ENCODE results near the gene ST3GAL6. TPM values are rescaled to one million over a fixed set of nuclear protein-coding genes. Genes with fewer than 3 reads are reported as not detected.

ST3GAL6 gene
- polyA plus RNA-seq, 3 donors, result 21.0 to 49.5 (median 22.8) TPM

GRCh38 chr3:98806521-98806920 is 43.4 kb downstream of the ST3GAL6 start:
- intact Hi-C loops (cut with micrococcal nuclease), result no loop called here
- H3K27me3 Mint-ChIP-seq (ENCODE audit: low read depth in 3 of 3), result no peaks in the 10 kb centered on the region

DNA sequence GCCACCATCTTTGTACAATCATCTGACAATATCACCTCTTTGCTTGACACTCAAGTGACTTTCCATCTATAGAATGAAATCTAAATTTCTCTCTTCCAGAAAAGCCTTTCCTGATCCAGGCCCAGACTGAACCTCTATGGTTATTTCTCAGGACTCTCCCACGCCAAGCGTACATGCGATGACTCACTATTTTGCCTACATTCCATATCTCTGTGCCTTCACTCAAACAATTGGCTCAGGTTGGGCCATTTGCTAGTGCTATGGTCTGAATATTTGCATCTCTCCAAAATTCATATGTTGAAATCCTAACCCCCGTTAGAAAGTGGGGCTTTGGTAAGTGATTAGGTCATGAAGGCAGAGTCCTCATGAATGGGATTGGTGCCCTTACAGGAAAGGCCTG is 43.9 kb downstream of the ST3GAL6 start:
- no peak overlapping the region for H3K4me3 ChIP-seq (replicated peaks in 1 of 3; ENCODE audit: low read depth in 2 of 3, low read length in 3 of 3)
- Mint-ChIP-seq H3K27me3 (ENCODE audit: low read depth in 3 of 3) (no peaks in the 10 kb centered on the region), H3K4me3 (no peak overlapping the region), H3K9me3 (peaks cover 0 to 2% (median 0%) of the 10 kb centered on the region in 7 donors), H3K27ac (peak overlapping the region in 1 of 7 donors; percentile 19), H3K4me1 (peaks cover 22% of the 10 kb centered on the region), H3K36me3 (peaks cover 0 to 5% of the 10 kb centered on the region in 2 donors)
- intact Hi-C loops (cut with micrococcal nuclease), result no loop called here
- DNase-seq, result no peak
- H4K20me1 ChIP-seq (ENCODE audit: insufficient read depth, low read length), result no peaks in the 10 kb centered on the region
- WGBS (ENCODE audit: insufficient coverage), result no CpG with 5 or more reads among the region's 4 CpGs
- H3K9ac ChIP-seq (ENCODE audit: insufficient read depth, low read length, poor library complexity, severe bottlenecking), result no peak overlapping the region
- H3K79me2 ChIP-seq (ENCODE audit: insufficient read depth, low read length), result no peaks in the 10 kb centered on the region
- no peak overlapping the region for H3K4me2 ChIP-seq (replicated peaks; ENCODE audit: extremely low read depth, low read length, poor library complexity, severe bottlenecking)
- H2AFZ ChIP-seq (ENCODE audit: insufficient read depth, low read depth, low read length, poor library complexity, severe bottlenecking), result no peak overlapping the region
- no peaks in the 10 kb centered on the region for H3K36me3 ChIP-seq (replicated peaks in 1 of 2; ENCODE audit: control insufficient read depth in 1 of 2, insufficient read depth in 2 of 2, low read length in 2 of 2)
- no peaks in the 10 kb centered on the region for H3K27me3 ChIP-seq (ENCODE audit: control insufficient read depth in 2 of 2, insufficient read depth in 2 of 2, low read length in 2 of 2)
- H3K9me3 ChIP-seq (replicated peaks in 1 of 2; ENCODE audit: control insufficient read depth in 1 of 2, insufficient read depth in 1 of 2, low read length in 2 of 2), result no peaks in the 10 kb centered on the region
- no peak for TF ChIP-seq CTCF (IDR thresholded peaks at IDR 0.05)
- H3K4me1 ChIP-seq (ENCODE audit: control insufficient read depth in 1 of 2, insufficient read depth in 2 of 2, low read length in 2 of 2), result peaks cover 18 to 21% of the 10 kb centered on the region in 2 donors
- no peak overlapping the region for H3K27ac ChIP-seq (ENCODE audit: low read depth in 1 of 2, low read length in 2 of 2)

More at GRCh38 chr3:98806521-98806920, 43.4 kb downstream of the ST3GAL6 start:
- Histone ChIP-seq H3K9me3 (replicated peaks in 1 of 2; ENCODE audit: control insufficient read depth in 1 of 2, insufficient read depth in 1 of 2, low read length in 2 of 2) (no peaks in the 10 kb centered on the region), H3K36me3 (replicated peaks in 1 of 2; ENCODE audit: control insufficient read depth in 1 of 2, insufficient read depth in 2 of 2, low read length in 2 of 2) (no peaks in the 10 kb centered on the region), H2AFZ (ENCODE audit: insufficient read depth, low read depth, low read length, poor library complexity, severe bottlenecking) (no peak overlapping the region), H4K20me1 (ENCODE audit: insufficient read depth, low read length) (no peaks in the 10 kb centered on the region), H3K4me3 (replicated peaks in 1 of 3; ENCODE audit: low read depth in 2 of 3, low read length in 3 of 3) (no peak overlapping the region), H3K4me1 (ENCODE audit: control insufficient read depth in 1 of 2, insufficient read depth in 2 of 2, low read length in 2 of 2) (peaks cover 18 to 20% of the 10 kb centered on the region in 2 donors), H3K27ac (ENCODE audit: low read depth in 1 of 2, low read length in 2 of 2) (no peak overlapping the region), H3K9ac (ENCODE audit: insufficient read depth, low read length, poor library complexity, severe bottlenecking) (no peak overlapping the region), H3K4me2 (replicated peaks; ENCODE audit: extremely low read depth, low read length, poor library complexity, severe bottlenecking) (no peak overlapping the region), H3K79me2 (ENCODE audit: insufficient read depth, low read length) (no peaks in the 10 kb centered on the region), H3K27me3 (ENCODE audit: control insufficient read depth in 2 of 2, insufficient read depth in 2 of 2, low read length in 2 of 2) (no peaks in the 10 kb centered on the region)
- no peak for TF ChIP-seq CTCF (IDR thresholded peaks at IDR 0.05)
- 100% methylated on average over 1 of the region's 1 CpG for whole genome bisulfite sequencing (ENCODE audit: insufficient coverage)
- Mint-ChIP-seq H3K36me3 (peaks cover 0 to 5% of the 10 kb centered on the region in 2 donors), H3K27ac (peak overlapping the region in 1 of 7 donors; percentile 24), H3K4me1 (peaks cover 22% of the 10 kb centered on the region), H3K9me3 (peaks cover 0 to 3% (median 0%) of the 10 kb centered on the region in 7 donors), H3K4me3 (no peak overlapping the region)
- DNase-seq, result no peak
